ENCODE results near the gene PCDHGB5.
A peak's percentile ranks its signal among the peaks of the same experiment; 100 is the strongest.
"Not testable (repeated sequence)": the region's sequence is repeated elsewhere in the genome, so short reads cannot be mapped to it uniquely, and the experiment has no call there.

PCDHGB5 gene

GRCh38 chr5:141382469-141383294 lies 15.1 kb upstream of the PCDHGB5 start, which contains the start of gene PCDHGA7:
Gene PCDHGA7, plus strand, starts transcription at chr5:141382742. Its CDS starts 158 bp downstream, at chr5:141382900.
- no peaks in the 10 kb centered on the region for H3K27me3 ChIP-seq (ENCODE audit: control insufficient read depth, insufficient read depth, low read length, poor library complexity, severe bottlenecking)
- H3K9me3 ChIP-seq (ENCODE audit: control insufficient read depth, low read length): peaks cover 2% of the 10 kb centered on the region
- no peaks in the 10 kb centered on the region for H3K36me3 ChIP-seq (ENCODE audit: control insufficient read depth, insufficient read depth, low read length)
- H3K27ac ChIP-seq (ENCODE audit: insufficient read depth, low read depth, low read length, poor library complexity, severe bottlenecking): no peak within 1 kb of the TSS
- H3K4me3 ChIP-seq (ENCODE audit: insufficient read depth, low read depth, low read length): no peak within 1 kb of the TSS
- 94 to 95% methylated on average over 37 of the region's 37 CpGs for WGBS, 2 experiments
- no peaks in the 10 kb centered on the region for H3K4me1 ChIP-seq (ENCODE audit: control insufficient read depth, insufficient read depth, low read length)

- no peak overlapping the region for H3K4me3 ChIP-seq (ENCODE audit: insufficient read depth, low read depth, low read length)
- H3K27ac ChIP-seq (ENCODE audit: insufficient read depth, low read depth, low read length, poor library complexity, severe bottlenecking): no peak overlapping the region
- no peaks in the 10 kb centered on the region for H3K27me3 ChIP-seq (ENCODE audit: control insufficient read depth, insufficient read depth, low read length, poor library complexity, severe bottlenecking)
- H3K4me1 ChIP-seq (ENCODE audit: control insufficient read depth, insufficient read depth, low read length): no peaks in the 10 kb centered on the region
- no peaks in the 10 kb centered on the region for H3K36me3 ChIP-seq (ENCODE audit: control insufficient read depth, insufficient read depth, low read length)
- peaks cover 3% of the 10 kb centered on the region for H3K9me3 ChIP-seq (ENCODE audit: control insufficient read depth, low read length)
- 94 to 96% methylated on average over 21 of the region's 21 CpGs for WGBS, 2 experiments
Observed at GRCh38 chr5:141383345-141383744, 14.4 kb upstream of the PCDHGB5 start.

- Histone ChIP-seq H3K4me3 (ENCODE audit: insufficient read depth, low read depth, low read length) (no peak overlapping the region), H3K9me3 (ENCODE audit: control insufficient read depth, low read length) (peaks cover 7% of the 10 kb centered on the region), H3K4me1 (ENCODE audit: control insufficient read depth, insufficient read depth, low read length) (no peaks in the 10 kb centered on the region), H3K27ac (ENCODE audit: insufficient read depth, low read depth, low read length, poor library complexity, severe bottlenecking) (no peak overlapping the region), H3K36me3 (ENCODE audit: control insufficient read depth, insufficient read depth, low read length) (no peaks in the 10 kb centered on the region), H3K27me3 (ENCODE audit: control insufficient read depth, insufficient read depth, low read length, poor library complexity, severe bottlenecking) (no peaks in the 10 kb centered on the region)
- WGBS, 2 experiments: 94 to 96% methylated on average over 43 of the region's 43 CpGs
Observed at GRCh38 chr5:141384471-141385267, 13.1 kb upstream of the PCDHGB5 start.

- H3K4me1 ChIP-seq (ENCODE audit: control insufficient read depth, insufficient read depth, low read length); H3K36me3 ChIP-seq (ENCODE audit: control insufficient read depth, insufficient read depth, low read length); H3K27ac ChIP-seq (ENCODE audit: insufficient read depth, low read depth, low read length, poor library complexity, severe bottlenecking); H3K27me3 ChIP-seq (ENCODE audit: control insufficient read depth, insufficient read depth, low read length, poor library complexity, severe bottlenecking); H3K9me3 ChIP-seq (ENCODE audit: control insufficient read depth, low read length): not testable (repeated sequence)
- WGBS, 2 experiments: 65 to 71% methylated on average over 17 of the region's 40 CpGs
- peak within 1 kb of the TSS; percentile 23 for H3K4me3 ChIP-seq (ENCODE audit: insufficient read depth, low read depth, low read length)
Observed at GRCh38 chr5:141387557-141388311, 10.0 kb upstream of the PCDHGB5 start, which contains the start of gene PCDHGB4. Gene PCDHGB4, plus strand, starts transcription at chr5:141387698. Its CDS starts 187 bp downstream, at chr5:141387885.

GRCh38 chr5:141388661-141389060 lies 9.1 kb upstream of the PCDHGB5 start:
- H3K4me3 ChIP-seq (ENCODE audit: insufficient read depth, low read depth, low read length): no peak overlapping the region

GRCh38 chr5:141389153-141390042 lies 8.3 kb upstream of the PCDHGB5 start:
- no peaks in the 10 kb centered on the region for H3K4me1 ChIP-seq (ENCODE audit: control insufficient read depth, insufficient read depth, low read length)
- peaks cover 5% of the 10 kb centered on the region for H3K9me3 ChIP-seq (ENCODE audit: control insufficient read depth, low read length)
- no peak overlapping the region for H3K27ac ChIP-seq (ENCODE audit: insufficient read depth, low read depth, low read length, poor library complexity, severe bottlenecking)
- H3K4me3 ChIP-seq (ENCODE audit: insufficient read depth, low read depth, low read length): no peak overlapping the region
- 96 to 97% methylated on average over 77 of the region's 77 CpGs for WGBS, 2 experiments
- no peaks in the 10 kb centered on the region for H3K27me3 ChIP-seq (ENCODE audit: control insufficient read depth, insufficient read depth, low read length, poor library complexity, severe bottlenecking)
- peaks cover 12% of the 10 kb centered on the region for H3K36me3 ChIP-seq (ENCODE audit: control insufficient read depth, insufficient read depth, low read length)

More at GRCh38 chr5:141388661-141389060, 9.1 kb upstream of the PCDHGB5 start:
- Histone ChIP-seq H3K27ac (ENCODE audit: insufficient read depth, low read depth, low read length, poor library complexity, severe bottlenecking) (no peak overlapping the region), H3K4me1 (ENCODE audit: control insufficient read depth, insufficient read depth, low read length) (no peaks in the 10 kb centered on the region), H3K36me3 (ENCODE audit: control insufficient read depth, insufficient read depth, low read length) (peaks cover 12% of the 10 kb centered on the region), H3K27me3 (ENCODE audit: control insufficient read depth, insufficient read depth, low read length, poor library complexity, severe bottlenecking) (no peaks in the 10 kb centered on the region), H3K9me3 (ENCODE audit: control insufficient read depth, low read length) (peaks cover 5% of the 10 kb centered on the region)
- WGBS, 2 experiments: 92 to 100% methylated on average over 9 to 10 of the region's 10 CpGs

GRCh38 chr5:141392429-141393198 lies 5.1 kb upstream of the PCDHGB5 start, which contains the start of gene PCDHGA8:
Gene PCDHGA8, plus strand, starts transcription at chr5:141392633. Its CDS starts 181 bp downstream, at chr5:141392814.
- H3K9me3 ChIP-seq (ENCODE audit: control insufficient read depth, low read length): peaks cover 5% of the 10 kb centered on the region
- H3K27me3 ChIP-seq (ENCODE audit: control insufficient read depth, insufficient read depth, low read length, poor library complexity, severe bottlenecking): no peaks in the 10 kb centered on the region
- H3K4me3 ChIP-seq (ENCODE audit: insufficient read depth, low read depth, low read length): no peak within 1 kb of the TSS
- no peak within 1 kb of the TSS for H3K27ac ChIP-seq (ENCODE audit: insufficient read depth, low read depth, low read length, poor library complexity, severe bottlenecking)
- no peaks in the 10 kb centered on the region for H3K4me1 ChIP-seq (ENCODE audit: control insufficient read depth, insufficient read depth, low read length)
- WGBS, 2 experiments: 96 to 97% methylated on average over 37 to 38 of the region's 38 CpGs
- H3K36me3 ChIP-seq (ENCODE audit: control insufficient read depth, insufficient read depth, low read length): peaks cover 12% of the 10 kb centered on the region

GRCh38 chr5:141393267-141393666 lies 4.5 kb upstream of the PCDHGB5 start:
- 94 to 95% methylated on average over 21 of the region's 21 CpGs for WGBS, 2 experiments
- peaks cover 4% of the 10 kb centered on the region for H3K9me3 ChIP-seq (ENCODE audit: control insufficient read depth, low read length)
- H3K27ac ChIP-seq (ENCODE audit: insufficient read depth, low read depth, low read length, poor library complexity, severe bottlenecking): no peak overlapping the region
- no peak overlapping the region for H3K4me3 ChIP-seq (ENCODE audit: insufficient read depth, low read depth, low read length)
- no peaks in the 10 kb centered on the region for H3K4me1 ChIP-seq (ENCODE audit: control insufficient read depth, insufficient read depth, low read length)
- peaks cover 12% of the 10 kb centered on the region for H3K36me3 ChIP-seq (ENCODE audit: control insufficient read depth, insufficient read depth, low read length)
- no peaks in the 10 kb centered on the region for H3K27me3 ChIP-seq (ENCODE audit: control insufficient read depth, insufficient read depth, low read length, poor library complexity, severe bottlenecking)
